ENCODE measurements around the gene CNOT6L.
A peak's percentile ranks its signal among the peaks of the same experiment; 100 is the strongest.

The CNOT6L gene

GRCh38 chr4:77712675-77713074 lies 106.5 kb downstream of the CNOT6L start:
- no peak for DNase-seq (ENCODE audit: low read depth)

- DNase-seq (ENCODE audit: low read depth): no peak
Measured at GRCh38 chr4:77711469-77711868, 107.7 kb downstream of the CNOT6L start.

- DNase-seq (ENCODE audit: low read depth): no peak
Measured at GRCh38 chr4:77710684-77711083, 108.5 kb downstream of the CNOT6L start.

DNA sequence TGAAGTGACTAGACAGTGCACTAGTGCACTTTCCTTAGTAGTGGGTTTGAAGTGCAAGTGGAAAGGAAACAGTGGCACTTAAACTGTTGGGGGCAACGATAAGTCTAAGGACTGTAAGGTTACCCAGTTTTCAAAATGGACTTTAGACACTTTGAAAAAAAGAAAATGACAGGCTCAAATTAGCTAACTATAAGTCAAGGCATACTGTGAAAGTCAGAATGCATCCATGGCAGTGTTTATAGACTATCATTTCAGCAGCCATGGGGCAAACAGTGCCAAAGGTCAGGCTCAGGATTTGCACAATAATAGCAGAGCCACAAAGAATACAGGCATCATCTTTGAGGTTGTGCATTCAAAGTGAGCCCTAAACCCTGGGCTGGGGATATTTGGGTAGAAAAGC lies 109.1 kb downstream of the CNOT6L start:
- no peak for DNase-seq (ENCODE audit: low read depth)

GRCh38 chr4:77706717-77707116 lies 112.5 kb downstream of the CNOT6L start:
- no peak for DNase-seq (ENCODE audit: low read depth)

DNA sequence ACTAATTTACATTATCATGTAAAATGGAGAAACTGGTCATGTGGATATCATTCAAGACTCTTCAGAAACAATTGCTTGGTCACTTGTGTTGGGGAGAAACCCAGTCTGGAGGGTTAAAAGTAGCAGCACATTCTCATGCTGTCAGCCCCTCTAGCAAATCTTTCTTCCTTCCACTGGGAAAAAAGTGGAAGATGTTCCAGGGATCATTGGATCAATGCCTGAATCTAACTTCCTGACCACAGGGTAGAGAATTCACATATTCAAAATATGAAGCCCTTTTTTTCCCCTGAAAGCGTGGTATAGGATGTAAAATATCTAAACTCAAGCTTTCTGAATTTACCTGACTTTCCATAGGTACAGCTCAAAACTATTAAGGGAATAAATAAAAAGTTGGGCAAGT lies 115.5 kb downstream of the CNOT6L start:
- DNase-seq (ENCODE audit: low read depth): no peak

DNA sequence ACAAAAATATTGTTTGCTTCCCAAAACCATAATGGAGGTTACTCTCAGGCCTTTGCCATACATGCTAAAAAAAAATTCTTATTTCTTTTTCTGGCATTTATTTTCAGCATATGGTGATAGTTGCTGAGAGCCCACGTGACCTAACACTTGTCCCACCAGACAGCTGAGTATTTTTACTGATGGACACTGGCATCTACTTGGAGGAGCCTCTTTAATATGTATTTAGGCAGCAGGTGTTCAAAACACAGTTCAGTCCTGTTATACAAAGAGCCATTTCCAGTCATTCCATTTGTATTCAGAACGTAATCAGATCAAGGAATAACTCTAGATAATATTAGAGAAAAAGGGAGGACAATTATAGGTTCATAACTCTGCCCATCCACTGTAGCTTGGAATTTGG lies 118.0 kb downstream of the CNOT6L start:
- DNase-seq (ENCODE audit: low read depth): no peak

GRCh38 chr4:77699731-77700210 lies 119.4 kb downstream of the CNOT6L start:
- DNase-seq (ENCODE audit: low read depth): peak; percentile 41

- peak; percentile 50 for DNase-seq (ENCODE audit: low read depth)
Measured at GRCh38 chr4:77697860-77698590, 121.1 kb downstream of the CNOT6L start.

- DNase-seq (ENCODE audit: low read depth): peak; percentile 86
Measured at GRCh38 chr4:77695774-77696173, 123.4 kb downstream of the CNOT6L start.

DNA sequence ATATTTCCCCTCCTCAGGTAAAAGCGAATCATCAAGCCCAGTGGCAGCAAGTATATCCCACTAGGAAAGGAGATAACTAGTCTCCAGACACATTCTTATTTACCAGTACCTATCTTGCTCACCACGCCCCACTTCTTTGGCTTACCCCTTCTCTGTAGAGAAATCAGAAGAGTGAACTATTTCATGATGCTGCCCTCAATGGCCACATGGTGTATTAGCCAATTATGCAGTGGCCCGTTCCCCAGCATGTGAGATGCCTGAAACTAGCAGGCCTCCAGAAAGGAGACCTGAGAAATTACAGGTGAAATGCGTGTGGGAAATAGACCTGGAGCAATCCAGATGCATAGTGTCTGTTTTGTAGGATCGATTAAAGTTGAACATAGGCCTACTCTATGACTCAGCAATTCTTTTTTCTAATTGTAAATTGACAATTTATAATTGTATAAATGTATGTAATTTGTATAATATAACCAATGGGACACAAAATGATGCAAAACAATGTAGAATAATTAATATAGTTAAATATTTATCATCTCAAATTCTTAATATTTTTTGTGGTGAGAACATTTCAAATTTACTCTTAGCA lies 126.2 kb downstream of the CNOT6L start:
- no peak for DNase-seq (ENCODE audit: low read depth)

GRCh38 chr4:77681792-77682191 lies 137.4 kb downstream of the CNOT6L start:
- DNase-seq (ENCODE audit: low read depth): no peak

DNA sequence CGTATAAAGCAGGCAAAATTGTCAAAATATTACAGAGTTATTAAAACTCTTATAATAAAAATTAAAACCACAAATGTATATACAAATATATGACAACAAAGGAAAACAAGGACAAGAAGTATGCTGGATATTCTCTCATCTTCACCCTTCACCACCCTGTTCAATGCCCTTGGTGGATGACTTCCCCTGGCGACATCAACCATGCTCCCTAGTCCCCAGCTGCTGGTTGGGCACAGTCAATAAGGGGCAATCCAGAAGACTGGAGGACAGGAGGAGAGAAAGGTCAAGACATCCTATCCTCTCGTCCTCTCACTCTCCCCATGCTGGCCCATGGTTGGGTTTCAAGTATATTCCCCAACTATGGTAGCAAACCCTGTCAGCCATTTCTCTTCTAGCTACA lies 142.3 kb downstream of the CNOT6L start:
- no peak for DNase-seq (ENCODE audit: low read depth)

GRCh38 chr4:77671051-77671450 lies 148.1 kb downstream of the CNOT6L start:
- DNase-seq (ENCODE audit: low read depth): no peak

DNA sequence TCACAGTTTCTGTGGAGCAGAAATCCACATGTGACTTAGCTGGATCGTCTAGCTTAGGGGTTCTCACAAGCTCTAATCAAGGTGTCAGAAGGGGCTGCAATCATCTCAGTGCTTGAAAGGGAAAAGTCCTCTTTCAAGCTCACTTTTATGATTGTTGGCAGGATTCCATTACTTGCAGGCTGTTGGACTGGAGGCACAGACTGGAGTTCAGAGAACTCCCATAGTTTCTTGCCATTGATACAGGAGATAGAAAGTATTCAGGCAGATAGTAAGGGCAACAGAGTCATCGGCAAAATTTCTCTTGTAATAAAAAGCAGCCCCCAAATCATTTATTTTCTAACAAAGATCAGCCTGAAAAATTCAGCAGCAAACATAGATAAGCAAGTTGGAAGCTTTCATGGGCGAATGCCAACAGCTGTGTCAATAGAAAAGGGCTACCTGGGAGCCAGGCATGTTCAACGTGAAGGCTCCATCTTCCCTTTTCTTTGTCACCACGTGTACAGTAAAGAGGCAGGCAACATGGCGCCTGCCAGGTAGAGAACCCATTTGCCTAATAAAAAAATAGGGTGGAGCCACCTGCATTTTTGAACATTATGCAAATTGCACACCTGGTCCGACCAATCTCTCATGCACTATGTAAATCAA lies 149.1 kb downstream of the CNOT6L start:
- DNase-seq (ENCODE audit: low read depth): no peak

DNA sequence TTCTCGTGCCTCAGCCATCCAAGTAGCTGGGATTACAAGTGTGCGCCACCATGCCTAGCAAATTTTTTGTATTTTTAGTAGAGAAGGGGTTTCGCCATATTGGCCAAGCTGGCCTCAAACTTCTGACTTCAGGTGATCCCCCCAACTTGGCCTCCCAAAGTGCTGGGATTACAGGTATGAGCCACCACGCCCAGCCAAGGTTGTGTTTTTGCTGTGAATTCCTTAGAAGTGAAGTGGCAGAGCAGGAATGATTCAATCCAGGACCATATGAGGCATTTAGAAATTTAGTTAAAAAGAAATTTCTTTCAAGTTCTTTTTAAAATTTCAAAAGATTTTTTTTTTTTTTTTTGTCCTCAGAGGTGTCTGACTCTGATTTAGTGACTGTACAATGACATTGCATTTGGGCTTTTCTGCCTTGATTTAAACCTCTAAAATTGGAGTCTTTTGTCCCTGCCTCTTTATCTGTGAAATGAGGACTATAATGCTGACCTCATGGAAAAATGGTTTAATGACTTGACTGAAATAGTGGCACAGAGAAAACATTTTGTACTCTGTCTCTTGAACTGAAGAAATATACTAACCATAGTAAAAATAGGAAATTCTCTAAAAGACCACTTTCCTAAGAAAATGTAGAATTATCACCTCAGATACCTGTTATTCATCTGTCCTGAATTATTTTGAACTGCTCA lies 153.6 kb downstream of the CNOT6L start:
- no peak for DNase-seq (ENCODE audit: low read depth)
